ENCODE measurements around the gene C16orf78. TPM values are rescaled to one million over a fixed set of nuclear protein-coding genes. Genes with fewer than 3 reads are reported as not detected.

C16orf78 gene
- total and polyA plus RNA-seq, 9 donors, result not detected

GRCh38 chr16:49446805-49447204 lies 73.2 kb downstream of the C16orf78 start:
- no peak for DNase-seq

More at GRCh38 chr16:49446805-49447204, 73.2 kb downstream of the C16orf78 start:
- intact Hi-C loops (cut with DNase I), result no loop called here
- no peaks in the 10 kb centered on the region for H3K4me1 ChIP-seq (ENCODE audit: insufficient read depth)
- WGBS, 3 donors, result 83 to 92% (median 89%) methylated on average over 2 of the region's 2 CpGs
- no peaks in the 10 kb centered on the region for H3K9me3 ChIP-seq
- H3K4me3 ChIP-seq, result no peak overlapping the region
- no peak overlapping the region for H3K27ac ChIP-seq
- H3K36me3 ChIP-seq, result no peaks in the 10 kb centered on the region
- TF ChIP-seq POLR2A (IDR thresholded peaks at IDR 0.05) (no peak), EP300 (IDR thresholded peaks at IDR 0.05) (no peak), CTCF (IDR thresholded peaks at IDR 0.05) (no peak)
- H3K27me3 ChIP-seq, result no peaks in the 10 kb centered on the region

Other genes starting within 250 kb of the C16orf78 start
- gene CBLN1, start 92.0 kb upstream of the C16orf78 start, total RNA-seq, result 1 to 10 TPM in 2 of 7 donors, under 1 TPM in 3, not detected in 2; 0.23 to 3.4 (median 0.56) TPM
- gene CBLN1, start 92.0 kb upstream of the C16orf78 start, polyA plus RNA-seq, result 1 to 10 TPM; 1.7 to 6.7 TPM

Data from ovary (tissue), 9 donors.